Chondrocyte (in vitro differentiated cells): ENCODE results near the gene DUSP6. TPM values are rescaled to one million over a fixed set of nuclear protein-coding genes. Genes with fewer than 3 reads are reported as not detected.
"Not testable (repeated sequence)": the region's sequence is repeated elsewhere in the genome, so short reads cannot be mapped to it uniquely, and the experiment has no call there.

Experiments
- DNase-seq: peaks from one replicate; pipeline ENCODE4 v3.0.0; 2021; ENCODE audit warnings: mixed read lengths, low spot score
- H3K27ac Mint-ChIP-seq: one replicate; pipeline ENCODE4 v1.8.0; 2021; ENCODE audit warnings: mild to moderate bottlenecking, moderate library complexity, mixed read lengths; ENCODE audit not compliant: unreplicated experiment
- H3K27me3 Mint-ChIP-seq: 2 replicates; pipeline ENCODE4 v1.8.0; 2021; ENCODE audit warnings: low read depth, mixed read lengths
- H3K36me3 Mint-ChIP-seq: 2 replicates; pipeline ENCODE4 v1.8.0; 2021; ENCODE audit warnings: low read depth, mixed read lengths
- H3K4me1 Mint-ChIP-seq: 2 replicates; pipeline ENCODE4 v1.8.0; 2021; ENCODE audit warnings: low read depth, mild to moderate bottlenecking, mixed read lengths
- H3K4me3 Mint-ChIP-seq: one replicate; pipeline ENCODE4 v1.8.0; 2021; ENCODE audit warnings: mild to moderate bottlenecking, moderate library complexity, mixed read lengths; ENCODE audit not compliant: unreplicated experiment
- H3K9me3 Mint-ChIP-seq: 2 replicates; pipeline ENCODE4 v1.8.0; 2021; ENCODE audit warnings: low read depth, mixed read lengths
- CTCF ChIP-seq: fragments of 200-600 bp; sonication (generic); IDR thresholded peaks from 2 replicates; pipeline ENCODE4 v1.5.0; 2021; ENCODE audit warnings: antibody characterized with exemption, mild to moderate bottlenecking, moderate library complexity
- total RNA-seq: library from RNA; stranded (reverse); gene quantifications from 3 replicates; pipeline ENCODE4 v1.2.1, GENCODE V29; 2021

Gene DUSP6
- total RNA-seq, 1 donor from 2014 or later, result 8.3 TPM

GRCh38 chr12:89343127-89343526 lies 9.2 kb downstream of the DUSP6 start:
- TF ChIP-seq CTCF, result no peak
- H3K4me1 Mint-ChIP-seq, result peaks cover 36% of the 10 kb centered on the region
- H3K27me3 Mint-ChIP-seq, result no peaks in the 10 kb centered on the region
- H3K36me3 Mint-ChIP-seq, result no peaks in the 10 kb centered on the region
- H3K27ac Mint-ChIP-seq, result peak overlapping the region; percentile 43
- no peaks in the 10 kb centered on the region for H3K9me3 Mint-ChIP-seq
- no peak overlapping the region for H3K4me3 Mint-ChIP-seq
- no peak for DNase-seq

GRCh38 chr12:89340861-89341260 lies 11.4 kb downstream of the DUSP6 start:
- H3K4me3 Mint-ChIP-seq, result no peak overlapping the region
- no peaks in the 10 kb centered on the region for H3K27me3 Mint-ChIP-seq
- DNase-seq, result no peak
- H3K9me3 Mint-ChIP-seq, result no peaks in the 10 kb centered on the region
- no peak overlapping the region for H3K27ac Mint-ChIP-seq
- no peaks in the 10 kb centered on the region for H3K36me3 Mint-ChIP-seq
- peaks cover 23% of the 10 kb centered on the region for H3K4me1 Mint-ChIP-seq
- TF ChIP-seq CTCF, result no peak

GRCh38 chr12:89339526-89339925 lies 12.8 kb downstream of the DUSP6 start:
- Mint-ChIP-seq H3K4me1 (peaks cover 24% of the 10 kb centered on the region), H3K36me3 (no peaks in the 10 kb centered on the region), H3K27me3 (no peaks in the 10 kb centered on the region), H3K27ac (no peak overlapping the region), H3K4me3 (no peak overlapping the region), H3K9me3 (no peaks in the 10 kb centered on the region)
- no peak for TF ChIP-seq CTCF
- DNase-seq, result no peak

- not testable (repeated sequence) for H3K27ac Mint-ChIP-seq, H3K4me1 Mint-ChIP-seq, H3K4me3 Mint-ChIP-seq, H3K9me3 Mint-ChIP-seq, DNase-seq, H3K36me3 Mint-ChIP-seq, H3K27me3 Mint-ChIP-seq
These were observed 15.2 kb downstream of the DUSP6 start for GRCh38 chr12:89337136-89337535.

- Mint-ChIP-seq H3K4me3 (no peak overlapping the region), H3K4me1 (peaks cover 7% of the 10 kb centered on the region), H3K27me3 (no peaks in the 10 kb centered on the region), H3K36me3 (peaks cover under 1% of the 10 kb centered on the region), H3K9me3 (peaks cover 10% of the 10 kb centered on the region), H3K27ac (no peak overlapping the region)
- no peak for TF ChIP-seq CTCF
- DNase-seq, result no peak
These were observed 16.7 kb downstream of the DUSP6 start for GRCh38 chr12:89335452-89336244.
